LNCaP clone FGC (cell line): ENCODE data around the gene IQGAP2.

Source experiments
- DNase-seq: peaks from one replicate; pipeline ENCODE4 v3.0.0-alpha.2; 2011; ENCODE audit warnings: low read depth
- H3K4me3 ChIP-seq: 2 replicates; pipeline ENCODE4 v1.5.1; 2011; ENCODE audit warnings: mild to moderate bottlenecking, low read depth, low read length, control low read depth
- CTCF ChIP-seq: IDR thresholded peaks from 2 replicates; pipeline ENCODE4 v1.5.1; 2012; ENCODE audit warnings: mild to moderate bottlenecking; ENCODE audit not compliant: control insufficient read depth, insufficient read depth; ENCODE audit errors: extremely low read depth

Gene IQGAP2

GRCh38 chr5:76667495-76667894 is 264.4 kb downstream of the IQGAP2 start:
- H3K4me3 ChIP-seq = no peak overlapping the region
- DNase-seq = no peak
- TF ChIP-seq CTCF = no peak

- no peak for DNase-seq
- H3K4me3 ChIP-seq = no peak overlapping the region
- no peak for TF ChIP-seq CTCF
Measured at GRCh38 chr5:76669245-76669644, 266.2 kb downstream of the IQGAP2 start.

- no peak for DNase-seq
- no peak for TF ChIP-seq CTCF
- H3K4me3 ChIP-seq = no peak overlapping the region
Measured at GRCh38 chr5:76670508-76670907, 267.4 kb downstream of the IQGAP2 start.

GRCh38 chr5:76672242-76672641 is 269.2 kb downstream of the IQGAP2 start:
- H3K4me3 ChIP-seq = no peak overlapping the region
- DNase-seq = no peak
- TF ChIP-seq CTCF = no peak

- DNase-seq = no peak
- no peak overlapping the region for H3K4me3 ChIP-seq
- no peak for TF ChIP-seq CTCF
Measured at GRCh38 chr5:76673125-76673524, 270.0 kb downstream of the IQGAP2 start.

GRCh38 chr5:76674330-76675066 is 271.4 kb downstream of the IQGAP2 start:
- H3K4me3 ChIP-seq = no peak overlapping the region
- TF ChIP-seq CTCF = no peak
- DNase-seq = no peak

GRCh38 chr5:76675364-76675763 is 272.3 kb downstream of the IQGAP2 start:
- no peak for DNase-seq
- no peak overlapping the region for H3K4me3 ChIP-seq
- no peak for TF ChIP-seq CTCF
